ENCODE measurements around the gene OR11A1.

GRCh38 chr6:29451471-29452193, 5.2 kb downstream of the OR11A1 start:
- TF ChIP-seq TAF1 (IDR thresholded peaks at IDR 0.05; ENCODE audit: low read depth, low read length) (no peak), POLR2A (IDR thresholded peaks at IDR 0.05; ENCODE audit: low read depth, low read length) (no peak)

All from GM12891 (cell line).